ENCODE data around the gene SLC22A4.

Gene SLC22A4

GRCh38 chr5:132293992-132294727 is at the start of gene SLC22A4:
TSS of gene SLC22A4 (plus strand) at chr5:132294394. CDS start at chr5:132294617, 223 bp downstream.
- Histone ChIP-seq H3K36me3 (ENCODE audit: control insufficient read depth in 2 of 2, insufficient read depth in 2 of 2, low read length in 2 of 2) (no peaks in the 10 kb centered on the region), H3K4me1 (ENCODE audit: control insufficient read depth in 2 of 2, insufficient read depth in 2 of 2, low read length in 2 of 2) (peaks cover 20 to 21% of the 10 kb centered on the region in 2 donors), H3K27ac (ENCODE audit: low read depth in 2 of 2, low read length in 2 of 2) (peak within 1 kb of the TSS; percentile 95 to 96), H3K4me3 (ENCODE audit: low read length in 2 of 2) (peak within 1 kb of the TSS; percentile 71 to 77), H3K9me3 (ENCODE audit: control insufficient read depth in 2 of 2, low read length in 2 of 2) (no peaks in the 10 kb centered on the region), H3K27me3 (ENCODE audit: control insufficient read depth in 2 of 2, insufficient read depth in 2 of 2, low read length in 2 of 2) (peaks cover 0 to 2% of the 10 kb centered on the region in 2 donors), H3K9ac (ENCODE audit: low read depth in 1 of 2, low read length in 2 of 2) (peak within 1 kb of the TSS; percentile 90)

GRCh38 chr5:132245593-132245992 is 48.6 kb upstream of the SLC22A4 start:
- H3K27ac ChIP-seq (ENCODE audit: low read depth in 2 of 2, low read length in 2 of 2), result no peak overlapping the region
- H3K4me1 ChIP-seq (ENCODE audit: control insufficient read depth in 2 of 2, insufficient read depth in 2 of 2, low read length in 2 of 2), result peaks cover 3 to 8% of the 10 kb centered on the region in 2 donors
- H3K4me3 ChIP-seq (ENCODE audit: low read length in 2 of 2), result no peak overlapping the region
- H3K36me3 ChIP-seq (ENCODE audit: control insufficient read depth in 2 of 2, insufficient read depth in 2 of 2, low read length in 2 of 2), result no peaks in the 10 kb centered on the region
- no peaks in the 10 kb centered on the region for H3K9me3 ChIP-seq (ENCODE audit: control insufficient read depth in 2 of 2, low read length in 2 of 2)
- H3K9ac ChIP-seq (ENCODE audit: low read depth in 1 of 2, low read length in 2 of 2), result no peak overlapping the region
- H3K27me3 ChIP-seq (ENCODE audit: control insufficient read depth in 2 of 2, insufficient read depth in 2 of 2, low read length in 2 of 2), result no peaks in the 10 kb centered on the region

GRCh38 chr5:132246806-132247205 is 47.4 kb upstream of the SLC22A4 start:
- Histone ChIP-seq H3K4me1 (ENCODE audit: control insufficient read depth in 2 of 2, insufficient read depth in 2 of 2, low read length in 2 of 2) (peaks cover 3 to 8% of the 10 kb centered on the region in 2 donors), H3K27ac (ENCODE audit: low read depth in 2 of 2, low read length in 2 of 2) (no peak overlapping the region), H3K4me3 (ENCODE audit: low read length in 2 of 2) (no peak overlapping the region), H3K9ac (ENCODE audit: low read depth in 1 of 2, low read length in 2 of 2) (no peak overlapping the region), H3K36me3 (ENCODE audit: control insufficient read depth in 2 of 2, insufficient read depth in 2 of 2, low read length in 2 of 2) (no peaks in the 10 kb centered on the region), H3K9me3 (ENCODE audit: control insufficient read depth in 2 of 2, low read length in 2 of 2) (no peaks in the 10 kb centered on the region), H3K27me3 (ENCODE audit: control insufficient read depth in 2 of 2, insufficient read depth in 2 of 2, low read length in 2 of 2) (no peaks in the 10 kb centered on the region)

- H3K4me3 ChIP-seq (ENCODE audit: low read length in 2 of 2), result no peak overlapping the region
- no peaks in the 10 kb centered on the region for H3K27me3 ChIP-seq (ENCODE audit: control insufficient read depth in 2 of 2, insufficient read depth in 2 of 2, low read length in 2 of 2)
- no peak overlapping the region for H3K9ac ChIP-seq (ENCODE audit: low read depth in 1 of 2, low read length in 2 of 2)
- no peaks in the 10 kb centered on the region for H3K36me3 ChIP-seq (ENCODE audit: control insufficient read depth in 2 of 2, insufficient read depth in 2 of 2, low read length in 2 of 2)
- no peak overlapping the region for H3K27ac ChIP-seq (ENCODE audit: low read depth in 2 of 2, low read length in 2 of 2)
- H3K9me3 ChIP-seq (ENCODE audit: control insufficient read depth in 2 of 2, low read length in 2 of 2), result no peaks in the 10 kb centered on the region
- H3K4me1 ChIP-seq (ENCODE audit: control insufficient read depth in 2 of 2, insufficient read depth in 2 of 2, low read length in 2 of 2), result peaks cover 3 to 16% of the 10 kb centered on the region in 2 donors
Measured at GRCh38 chr5:132250547-132250946, 43.6 kb upstream of the SLC22A4 start.

- peaks cover 0 to 9% of the 10 kb centered on the region in 2 donors for H3K4me1 ChIP-seq (ENCODE audit: control insufficient read depth in 2 of 2, insufficient read depth in 2 of 2, low read length in 2 of 2)
- no peak overlapping the region for H3K9ac ChIP-seq (ENCODE audit: low read depth in 1 of 2, low read length in 2 of 2)
- H3K9me3 ChIP-seq (ENCODE audit: control insufficient read depth in 2 of 2, low read length in 2 of 2), result no peaks in the 10 kb centered on the region
- H3K27ac ChIP-seq (ENCODE audit: low read depth in 2 of 2, low read length in 2 of 2), result no peak overlapping the region
- H3K27me3 ChIP-seq (ENCODE audit: control insufficient read depth in 2 of 2, insufficient read depth in 2 of 2, low read length in 2 of 2), result no peaks in the 10 kb centered on the region
- H3K36me3 ChIP-seq (ENCODE audit: control insufficient read depth in 2 of 2, insufficient read depth in 2 of 2, low read length in 2 of 2), result no peaks in the 10 kb centered on the region
- H3K4me3 ChIP-seq (ENCODE audit: low read length in 2 of 2), result no peak overlapping the region
Measured at GRCh38 chr5:132251220-132251725, 42.9 kb upstream of the SLC22A4 start.

- peaks cover 0 to 8% of the 10 kb centered on the region in 2 donors for H3K4me1 ChIP-seq (ENCODE audit: control insufficient read depth in 2 of 2, insufficient read depth in 2 of 2, low read length in 2 of 2)
- no peaks in the 10 kb centered on the region for H3K36me3 ChIP-seq (ENCODE audit: control insufficient read depth in 2 of 2, insufficient read depth in 2 of 2, low read length in 2 of 2)
- H3K27me3 ChIP-seq (ENCODE audit: control insufficient read depth in 2 of 2, insufficient read depth in 2 of 2, low read length in 2 of 2), result no peaks in the 10 kb centered on the region
- no peak overlapping the region for H3K4me3 ChIP-seq (ENCODE audit: low read length in 2 of 2)
- no peak overlapping the region for H3K9ac ChIP-seq (ENCODE audit: low read depth in 1 of 2, low read length in 2 of 2)
- no peaks in the 10 kb centered on the region for H3K9me3 ChIP-seq (ENCODE audit: control insufficient read depth in 2 of 2, low read length in 2 of 2)
- H3K27ac ChIP-seq (ENCODE audit: low read depth in 2 of 2, low read length in 2 of 2), result no peak overlapping the region
Measured at GRCh38 chr5:132253008-132253441, 41.2 kb upstream of the SLC22A4 start.

- Histone ChIP-seq H3K4me1 (ENCODE audit: control insufficient read depth in 2 of 2, insufficient read depth in 2 of 2, low read length in 2 of 2) (peaks cover 0 to 8% of the 10 kb centered on the region in 2 donors), H3K27ac (ENCODE audit: low read depth in 2 of 2, low read length in 2 of 2) (no peak overlapping the region)
Measured at GRCh38 chr5:132253452-132254320, 40.5 kb upstream of the SLC22A4 start.

GRCh38 chr5:132254321-132254977 is 39.7 kb upstream of the SLC22A4 start:
- Histone ChIP-seq H3K4me1 (ENCODE audit: control insufficient read depth in 2 of 2, insufficient read depth in 2 of 2, low read length in 2 of 2) (peaks cover 0 to 8% of the 10 kb centered on the region in 2 donors), H3K4me3 (ENCODE audit: low read length in 2 of 2) (no peak overlapping the region), H3K9me3 (ENCODE audit: control insufficient read depth in 2 of 2, low read length in 2 of 2) (no peaks in the 10 kb centered on the region), H3K27ac (ENCODE audit: low read depth in 2 of 2, low read length in 2 of 2) (no peak overlapping the region), H3K27me3 (ENCODE audit: control insufficient read depth in 2 of 2, insufficient read depth in 2 of 2, low read length in 2 of 2) (no peaks in the 10 kb centered on the region), H3K36me3 (ENCODE audit: control insufficient read depth in 2 of 2, insufficient read depth in 2 of 2, low read length in 2 of 2) (no peaks in the 10 kb centered on the region), H3K9ac (ENCODE audit: low read depth in 1 of 2, low read length in 2 of 2) (no peak overlapping the region)

More at GRCh38 chr5:132253452-132254320, 40.5 kb upstream of the SLC22A4 start:
- Histone ChIP-seq H3K4me3 (ENCODE audit: low read length in 2 of 2) (no peak overlapping the region), H3K9ac (ENCODE audit: low read depth in 1 of 2, low read length in 2 of 2) (no peak overlapping the region), H3K36me3 (ENCODE audit: control insufficient read depth in 2 of 2, insufficient read depth in 2 of 2, low read length in 2 of 2) (no peaks in the 10 kb centered on the region), H3K9me3 (ENCODE audit: control insufficient read depth in 2 of 2, low read length in 2 of 2) (no peaks in the 10 kb centered on the region), H3K27me3 (ENCODE audit: control insufficient read depth in 2 of 2, insufficient read depth in 2 of 2, low read length in 2 of 2) (no peaks in the 10 kb centered on the region)

- Histone ChIP-seq H3K27ac (ENCODE audit: low read depth in 2 of 2, low read length in 2 of 2) (no peak overlapping the region), H3K9me3 (ENCODE audit: control insufficient read depth in 2 of 2, low read length in 2 of 2) (no peaks in the 10 kb centered on the region), H3K36me3 (ENCODE audit: control insufficient read depth in 2 of 2, insufficient read depth in 2 of 2, low read length in 2 of 2) (no peaks in the 10 kb centered on the region), H3K4me3 (ENCODE audit: low read length in 2 of 2) (no peak overlapping the region), H3K27me3 (ENCODE audit: control insufficient read depth in 2 of 2, insufficient read depth in 2 of 2, low read length in 2 of 2) (no peaks in the 10 kb centered on the region), H3K4me1 (ENCODE audit: control insufficient read depth in 2 of 2, insufficient read depth in 2 of 2, low read length in 2 of 2) (peaks cover 4 to 13% of the 10 kb centered on the region in 2 donors), H3K9ac (ENCODE audit: low read depth in 1 of 2, low read length in 2 of 2) (no peak overlapping the region)
Measured at GRCh38 chr5:132256086-132256782, 38.0 kb upstream of the SLC22A4 start.
